Stomach smooth muscle (tissue), 2 donors: ENCODE data around the gene PLRG1.

Experiments used
- H3K27ac ChIP-seq: one replicate; pipeline ENCODE4 v1.7.0; 2013; ENCODE audit warnings: mild to moderate bottlenecking, low read length, inconsistent platforms
- H3K27me3 ChIP-seq, 2 donors: one replicate each; pipeline ENCODE4 v1.7.0; 2013; ENCODE audit warnings: low read length in 2 of 2; ENCODE audit not compliant: insufficient read depth in 2 of 2, control insufficient read depth in 1 of 2
- H3K36me3 ChIP-seq, 2 donors: one replicate each; pipeline ENCODE4 v1.7.0; 2013; ENCODE audit warnings: low read length in 2 of 2; ENCODE audit not compliant: control insufficient read depth in 2 of 2, insufficient read depth in 2 of 2
- H3K4me1 ChIP-seq: one replicate; pipeline ENCODE4 v1.7.0; 2013; ENCODE audit warnings: low read length; ENCODE audit not compliant: control insufficient read depth, insufficient read depth
- H3K4me3 ChIP-seq, 2 donors: one replicate each; pipeline ENCODE4 v1.7.0; 2013; ENCODE audit warnings: low read length in 2 of 2
- H3K9ac ChIP-seq, 2 donors: one replicate each; pipeline ENCODE4 v1.7.0; 2013; ENCODE audit warnings: low read length in 2 of 2, mild to moderate bottlenecking in 1 of 2
- H3K9me3 ChIP-seq, 2 donors: one replicate each; pipeline ENCODE4 v1.7.0; 2013; ENCODE audit warnings: low read length in 2 of 2; ENCODE audit not compliant: control insufficient read depth in 2 of 2
- donor health status: healthy.
- donor health status: Pancreatic carcinoma.

PLRG1 gene

DNA sequence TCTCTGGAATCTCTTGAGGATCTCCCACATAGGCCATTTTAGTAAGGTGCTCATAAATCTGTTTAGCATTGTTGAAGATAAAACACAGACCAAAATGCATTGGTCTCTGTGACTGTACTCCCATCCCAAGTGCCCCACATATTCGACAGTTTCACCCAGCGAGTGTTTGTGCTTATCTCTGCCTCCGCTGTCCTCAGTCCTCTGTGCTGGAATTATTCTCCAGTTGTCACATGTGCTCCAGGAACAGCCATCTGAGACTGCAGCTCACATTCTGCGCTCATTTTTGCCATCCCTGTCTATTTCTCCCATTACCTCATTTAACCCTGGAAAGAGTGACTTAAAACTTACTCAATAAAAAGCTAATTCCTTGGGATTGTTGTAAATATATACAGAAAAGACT is 31.0 kb downstream of the PLRG1 start:
- Histone ChIP-seq H3K9me3 (no peaks in the 10 kb centered on the region), H3K4me1 (no peaks in the 10 kb centered on the region), H3K9ac (no peak overlapping the region), H3K36me3 (no peaks in the 10 kb centered on the region), H3K27ac (no peak overlapping the region), H3K4me3 (no peak overlapping the region), H3K27me3 (peaks cover 0 to 3% of the 10 kb centered on the region in 2 donors)

- H3K4me3 ChIP-seq: no peak overlapping the region
- H3K4me1 ChIP-seq: no peaks in the 10 kb centered on the region
- H3K27me3 ChIP-seq: peaks cover 0 to 3% of the 10 kb centered on the region in 2 donors
- H3K27ac ChIP-seq: no peak overlapping the region
- H3K9me3 ChIP-seq: no peaks in the 10 kb centered on the region
- H3K9ac ChIP-seq: no peak overlapping the region
- no peaks in the 10 kb centered on the region for H3K36me3 ChIP-seq
These were observed 32.6 kb downstream of the PLRG1 start for GRCh38 chr4:154517591-154517990.

DNA sequence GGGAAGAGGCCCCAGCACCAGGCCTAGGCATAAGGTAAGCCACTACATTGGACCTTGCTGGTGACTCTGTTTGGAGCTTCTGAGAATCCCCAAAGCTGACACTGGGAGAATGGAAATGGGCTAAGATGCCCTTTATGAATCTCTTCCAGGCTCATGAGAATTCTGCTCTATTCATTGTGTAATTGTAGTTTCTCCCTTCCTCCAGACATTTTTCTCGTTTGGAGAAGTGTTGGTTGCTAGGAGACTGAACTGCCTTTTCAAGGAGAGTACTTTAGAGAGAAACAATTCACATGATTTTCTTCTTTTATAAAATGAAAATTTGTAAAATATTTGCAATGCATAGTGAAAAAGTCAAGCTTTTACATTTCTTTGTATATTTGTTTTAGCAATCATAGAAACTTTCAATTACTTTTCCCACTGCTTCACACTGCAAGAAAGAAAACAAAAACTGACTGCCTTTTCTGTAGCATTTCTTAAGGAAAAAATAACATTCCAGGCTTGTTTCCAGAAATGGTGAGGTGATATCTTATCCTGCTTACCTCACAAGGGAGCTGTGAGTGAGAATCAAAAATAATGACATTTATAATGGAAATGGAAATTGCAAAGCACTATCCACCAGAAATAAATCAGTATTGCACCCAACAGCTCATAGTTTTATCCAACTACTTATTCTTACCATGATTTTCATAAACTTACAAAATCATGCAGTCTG is 33.7 kb downstream of the PLRG1 start:
- no peak overlapping the region for H3K9ac ChIP-seq
- no peaks in the 10 kb centered on the region for H3K4me1 ChIP-seq
- H3K27ac ChIP-seq: no peak overlapping the region
- H3K9me3 ChIP-seq: no peaks in the 10 kb centered on the region
- H3K4me3 ChIP-seq: no peak overlapping the region
- H3K27me3 ChIP-seq: peaks cover 0 to 3% of the 10 kb centered on the region in 2 donors
- H3K36me3 ChIP-seq: no peaks in the 10 kb centered on the region

GRCh38 chr4:154511981-154512380 is 38.2 kb downstream of the PLRG1 start:
- Histone ChIP-seq H3K4me1 (no peaks in the 10 kb centered on the region), H3K4me3 (no peak overlapping the region), H3K27ac (no peak overlapping the region), H3K27me3 (peaks cover 0 to 3% of the 10 kb centered on the region in 2 donors), H3K9ac (no peak overlapping the region), H3K36me3 (no peaks in the 10 kb centered on the region), H3K9me3 (no peaks in the 10 kb centered on the region)

DNA sequence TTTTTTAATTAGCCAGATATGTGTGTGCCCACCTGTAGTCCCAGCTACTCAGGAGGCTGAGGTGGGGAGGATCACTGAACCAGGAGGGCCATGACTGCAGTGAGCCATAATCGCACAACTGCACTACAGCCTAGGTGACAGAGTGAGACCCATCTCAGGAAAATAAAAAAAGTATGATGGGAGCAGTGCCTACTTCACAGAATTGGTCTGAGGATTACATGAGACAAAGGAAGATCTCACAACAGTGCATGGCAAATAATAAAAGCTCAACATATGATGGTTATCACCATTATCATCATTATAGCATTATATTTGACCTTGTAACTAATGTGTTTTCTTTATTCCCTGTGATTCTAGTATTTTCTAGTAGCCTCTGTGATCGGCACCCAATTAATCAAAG is 38.7 kb downstream of the PLRG1 start:
- Histone ChIP-seq H3K4me3 (no peak overlapping the region), H3K27me3 (peaks cover 0 to 3% of the 10 kb centered on the region in 2 donors), H3K9ac (no peak overlapping the region), H3K27ac (no peak overlapping the region), H3K9me3 (no peaks in the 10 kb centered on the region), H3K36me3 (no peaks in the 10 kb centered on the region), H3K4me1 (no peaks in the 10 kb centered on the region)

DNA sequence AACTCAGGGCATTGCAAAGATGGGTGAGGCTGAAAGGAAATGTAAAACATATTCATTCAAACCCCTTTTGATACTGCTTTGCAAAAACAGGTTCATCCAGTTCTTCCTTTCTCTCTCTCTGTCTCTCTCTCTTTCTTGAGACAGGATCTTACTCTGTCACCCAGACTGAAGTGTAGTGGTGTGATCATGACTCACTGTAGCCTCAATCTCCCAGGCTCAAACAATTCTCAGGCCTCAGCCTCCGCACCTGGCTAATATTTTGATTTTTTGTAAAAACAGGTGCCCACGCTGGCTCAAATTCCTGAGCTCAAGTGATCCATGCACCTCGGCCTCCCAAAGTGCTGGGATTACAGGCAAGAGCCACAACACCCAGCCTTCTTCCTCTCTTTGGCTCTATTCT is 43.0 kb downstream of the PLRG1 start:
- Histone ChIP-seq H3K9me3 (no peaks in the 10 kb centered on the region), H3K4me3 (no peak overlapping the region), H3K27ac (no peak overlapping the region), H3K4me1 (no peaks in the 10 kb centered on the region), H3K36me3 (no peaks in the 10 kb centered on the region), H3K27me3 (no peaks in the 10 kb centered on the region), H3K9ac (no peak overlapping the region)

GRCh38 chr4:154506253-154506652 is 43.9 kb downstream of the PLRG1 start:
- Histone ChIP-seq H3K27ac (no peak overlapping the region), H3K9ac (no peak overlapping the region)

DNA sequence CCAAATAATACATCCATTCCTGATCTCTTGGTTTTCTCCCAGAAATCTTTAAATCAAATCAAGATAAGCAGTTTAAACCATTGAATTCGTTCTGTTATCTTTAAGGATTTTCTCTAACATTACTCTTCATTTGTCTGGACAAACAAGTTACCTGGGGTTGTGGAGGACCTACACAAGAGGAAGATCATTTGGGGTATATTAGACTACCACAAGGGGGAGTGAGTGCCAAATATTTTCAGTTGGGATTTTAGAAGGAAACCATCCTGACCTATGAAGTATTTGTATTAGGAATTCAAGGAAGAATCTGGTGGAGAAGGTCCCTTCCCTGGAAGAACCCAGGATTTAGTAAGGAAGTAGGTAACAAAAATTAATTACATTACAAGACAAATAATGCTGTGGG is 46.6 kb downstream of the PLRG1 start:
- Histone ChIP-seq H3K27me3 (no peaks in the 10 kb centered on the region), H3K36me3 (no peaks in the 10 kb centered on the region), H3K4me1 (no peaks in the 10 kb centered on the region), H3K9ac (no peak overlapping the region), H3K4me3 (no peak overlapping the region), H3K9me3 (no peaks in the 10 kb centered on the region), H3K27ac (no peak overlapping the region)

More at GRCh38 chr4:154506253-154506652, 43.9 kb downstream of the PLRG1 start:
- Histone ChIP-seq H3K4me3 (no peak overlapping the region), H3K27me3 (no peaks in the 10 kb centered on the region), H3K9me3 (no peaks in the 10 kb centered on the region), H3K4me1 (no peaks in the 10 kb centered on the region), H3K36me3 (no peaks in the 10 kb centered on the region)

GRCh38 chr4:154502111-154502510 is 48.1 kb downstream of the PLRG1 start:
- no peaks in the 10 kb centered on the region for H3K36me3 ChIP-seq
- no peak overlapping the region for H3K4me3 ChIP-seq
- H3K4me1 ChIP-seq: no peaks in the 10 kb centered on the region
- H3K9me3 ChIP-seq: no peaks in the 10 kb centered on the region
- no peaks in the 10 kb centered on the region for H3K27me3 ChIP-seq
- H3K9ac ChIP-seq: no peak overlapping the region
- H3K27ac ChIP-seq: no peak overlapping the region

- H3K4me3 ChIP-seq: no peak overlapping the region
- H3K9ac ChIP-seq: no peak overlapping the region
- no peaks in the 10 kb centered on the region for H3K4me1 ChIP-seq
- H3K9me3 ChIP-seq: no peaks in the 10 kb centered on the region
- H3K36me3 ChIP-seq: no peaks in the 10 kb centered on the region
- no peaks in the 10 kb centered on the region for H3K27me3 ChIP-seq
- no peak overlapping the region for H3K27ac ChIP-seq
These were observed 52.3 kb downstream of the PLRG1 start for GRCh38 chr4:154497889-154498288.

DNA sequence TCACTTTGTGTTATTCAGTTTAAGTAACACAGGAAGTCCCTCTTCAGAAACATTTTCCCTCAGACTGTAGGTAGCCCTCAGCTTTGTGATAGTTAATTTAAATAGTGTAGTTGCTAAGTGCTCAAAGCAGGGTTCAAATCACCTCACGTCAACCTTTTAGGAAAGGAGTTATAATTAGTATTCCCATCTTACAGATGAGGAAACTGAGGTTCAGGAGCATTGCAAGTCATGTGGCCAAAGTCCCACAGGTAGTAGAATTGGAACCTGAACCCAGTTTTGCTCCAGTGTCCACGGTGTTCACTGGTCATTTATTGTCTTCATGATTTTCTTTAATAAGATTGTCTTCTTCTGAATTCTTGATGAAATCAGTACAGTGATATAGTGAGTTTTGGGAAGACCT is 54.3 kb downstream of the PLRG1 start:
- Histone ChIP-seq H3K4me1 (peaks cover 13% of the 10 kb centered on the region), H3K9ac (no peak overlapping the region), H3K4me3 (no peak overlapping the region), H3K9me3 (no peaks in the 10 kb centered on the region), H3K27ac (no peak overlapping the region), H3K36me3 (no peaks in the 10 kb centered on the region), H3K27me3 (peaks cover 0 to 4% of the 10 kb centered on the region in 2 donors)
